ACC112 (cell line): ENCODE measurements around the gene PACRG.

Source experiments
- H2AFZ ChIP-seq: fragments of 200-600 bp; sonication (generic); one replicate; pipeline ENCODE4 v1.6.0; 2017; ENCODE audit warnings: antibody characterized with exemption, low read length; ENCODE audit not compliant: unreplicated experiment
- H3K27ac ChIP-seq: fragments of 200-600 bp; sonication (generic); 2 replicates; pipeline ENCODE4 v1.5.1; 2014; ENCODE audit warnings: low read depth, mild to moderate bottlenecking, antibody characterized with exemption, low read length, moderate library complexity
- H3K27me3 ChIP-seq: fragments of 200-600 bp; sonication (generic); 2 replicates; pipeline ENCODE4 v1.6.1; 2014; ENCODE audit warnings: mild to moderate bottlenecking, antibody characterized with exemption, low read length, moderate library complexity, mixed read lengths; ENCODE audit not compliant: insufficient read depth
- H3K36me3 ChIP-seq: fragments of 200-600 bp; sonication (generic); 2 replicates; pipeline ENCODE4 v1.6.1; 2016; ENCODE audit warnings: mild to moderate bottlenecking, antibody characterized with exemption, low read length, moderate library complexity, mixed read lengths; ENCODE audit not compliant: insufficient read depth
- H3K4me1 ChIP-seq: fragments of 200-600 bp; sonication (generic); one replicate; pipeline ENCODE4 v1.6.1; 2016; ENCODE audit warnings: low read length, mixed read lengths; ENCODE audit not compliant: insufficient read depth, unreplicated experiment, control insufficient read depth
- H3K4me3 ChIP-seq: fragments of 200-600 bp; sonication (generic); 2 replicates; pipeline ENCODE4 v1.5.1; 2014; ENCODE audit warnings: mild to moderate bottlenecking, low read depth, low read length
- H3K79me2 ChIP-seq: fragments of 200-600 bp; sonication (generic); one replicate; pipeline ENCODE4 v1.6.0; 2016; ENCODE audit warnings: low read length; ENCODE audit not compliant: control insufficient read depth, unreplicated experiment, insufficient read depth

The PACRG gene

GRCh38 chr6:163087981-163088380 is 360.2 kb downstream of the PACRG start:
- no peaks in the 10 kb centered on the region for H3K27me3 ChIP-seq
- no peak overlapping the region for H2AFZ ChIP-seq
- H3K79me2 ChIP-seq: no peaks in the 10 kb centered on the region
- H3K4me3 ChIP-seq: no peak overlapping the region
- H3K27ac ChIP-seq: no peak overlapping the region
- H3K4me1 ChIP-seq: no peaks in the 10 kb centered on the region
- H3K36me3 ChIP-seq: no peaks in the 10 kb centered on the region

GRCh38 chr6:163092876-163093275 is 365.1 kb downstream of the PACRG start:
- H3K36me3 ChIP-seq: no peaks in the 10 kb centered on the region
- no peak overlapping the region for H2AFZ ChIP-seq
- no peaks in the 10 kb centered on the region for H3K27me3 ChIP-seq
- no peaks in the 10 kb centered on the region for H3K4me1 ChIP-seq
- H3K27ac ChIP-seq: no peak overlapping the region
- no peaks in the 10 kb centered on the region for H3K79me2 ChIP-seq
- no peak overlapping the region for H3K4me3 ChIP-seq

DNA sequence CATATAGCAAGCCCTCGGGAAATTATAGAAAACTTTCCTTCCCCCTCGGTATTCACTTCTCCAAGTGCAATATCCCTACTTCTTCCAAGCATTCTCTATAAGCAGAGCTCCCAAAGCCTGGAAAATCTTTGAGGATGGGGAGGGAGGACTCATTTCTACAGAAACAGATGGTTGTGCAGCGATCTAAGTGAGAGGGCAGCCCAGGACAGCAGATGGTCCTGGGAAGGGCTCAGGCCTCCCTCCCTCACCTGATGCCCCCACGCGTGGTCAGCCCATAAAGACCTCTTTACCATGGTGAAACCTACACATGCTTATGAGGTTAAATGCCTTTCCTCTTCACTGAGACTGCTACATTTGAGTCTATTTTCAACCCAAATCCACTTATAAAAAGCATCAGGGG is 367.1 kb downstream of the PACRG start:
- Histone ChIP-seq H3K4me1 (no peaks in the 10 kb centered on the region), H3K4me3 (no peak overlapping the region), H3K27me3 (no peaks in the 10 kb centered on the region), H3K79me2 (no peaks in the 10 kb centered on the region), H3K27ac (no peak overlapping the region), H3K36me3 (no peaks in the 10 kb centered on the region), H2AFZ (no peak overlapping the region)

DNA sequence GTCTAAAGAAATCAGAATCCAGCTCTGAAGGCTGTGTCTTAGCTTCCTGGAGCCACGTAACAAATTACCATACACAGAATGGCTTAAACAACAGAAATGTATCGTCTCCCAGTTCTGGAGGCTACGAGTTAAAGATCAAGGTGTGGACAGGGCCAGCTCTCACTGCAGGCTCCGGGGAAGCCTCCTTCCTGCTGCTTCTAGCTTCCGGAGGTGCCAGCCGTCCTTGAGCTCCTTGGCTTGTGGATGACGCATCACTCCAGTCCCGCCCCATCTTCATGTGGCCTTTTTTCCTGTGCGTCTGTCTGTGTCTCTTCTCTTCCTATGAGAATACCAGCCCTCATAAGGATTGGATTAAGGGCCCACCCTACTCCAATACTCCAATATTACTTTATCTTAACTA is 367.6 kb downstream of the PACRG start:
- no peak overlapping the region for H2AFZ ChIP-seq
- no peaks in the 10 kb centered on the region for H3K27me3 ChIP-seq
- no peaks in the 10 kb centered on the region for H3K4me1 ChIP-seq
- H3K27ac ChIP-seq: no peak overlapping the region
- H3K4me3 ChIP-seq: no peak overlapping the region
- H3K36me3 ChIP-seq: no peaks in the 10 kb centered on the region
- H3K79me2 ChIP-seq: no peaks in the 10 kb centered on the region

- Histone ChIP-seq H3K4me1 (no peaks in the 10 kb centered on the region), H2AFZ (no peak overlapping the region), H3K27ac (no peak overlapping the region), H3K4me3 (no peak overlapping the region), H3K79me2 (no peaks in the 10 kb centered on the region), H3K36me3 (no peaks in the 10 kb centered on the region), H3K27me3 (no peaks in the 10 kb centered on the region)
These were observed 371.2 kb downstream of the PACRG start for GRCh38 chr6:163098827-163099479.

GRCh38 chr6:163099621-163100171 is 371.9 kb downstream of the PACRG start:
- Histone ChIP-seq H3K36me3 (no peaks in the 10 kb centered on the region), H2AFZ (no peak overlapping the region), H3K27ac (no peak overlapping the region), H3K79me2 (no peaks in the 10 kb centered on the region), H3K27me3 (no peaks in the 10 kb centered on the region), H3K4me3 (no peak overlapping the region), H3K4me1 (no peaks in the 10 kb centered on the region)

- no peak overlapping the region for H2AFZ ChIP-seq
- no peaks in the 10 kb centered on the region for H3K27me3 ChIP-seq
- no peaks in the 10 kb centered on the region for H3K79me2 ChIP-seq
- no peak overlapping the region for H3K4me3 ChIP-seq
- H3K36me3 ChIP-seq: no peaks in the 10 kb centered on the region
- H3K4me1 ChIP-seq: no peaks in the 10 kb centered on the region
- H3K27ac ChIP-seq: no peak overlapping the region
These were observed 372.5 kb downstream of the PACRG start for GRCh38 chr6:163100259-163100658.

DNA sequence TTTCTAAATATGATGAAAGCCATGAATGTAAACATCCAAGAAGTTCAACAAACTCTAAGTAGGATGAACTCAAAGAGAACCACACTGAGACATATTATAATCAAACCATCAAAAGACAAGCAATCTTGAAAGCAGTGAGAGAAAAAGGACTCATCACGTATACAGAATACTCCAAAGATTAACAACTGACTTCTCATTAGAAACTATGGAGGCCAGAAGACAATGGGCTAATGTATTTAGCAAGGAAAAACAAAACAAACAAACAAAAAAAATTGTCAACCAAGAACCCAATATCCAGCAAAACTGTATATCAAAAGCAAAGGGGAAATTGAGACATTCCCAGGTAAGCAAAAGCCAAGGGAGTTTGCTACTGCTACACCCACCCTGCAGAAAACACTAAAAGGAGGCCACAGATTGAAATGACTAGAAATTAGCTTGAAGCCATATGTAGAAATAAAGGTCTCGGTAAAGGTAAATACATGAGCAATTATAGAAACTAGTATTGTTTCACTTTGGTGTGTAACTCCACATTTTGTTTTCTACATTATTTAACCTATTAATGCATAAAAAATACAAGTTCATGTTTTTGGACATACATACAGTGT is 385.7 kb downstream of the PACRG start:
- no peaks in the 10 kb centered on the region for H3K4me1 ChIP-seq
- no peak overlapping the region for H2AFZ ChIP-seq
- H3K4me3 ChIP-seq: no peak overlapping the region
- H3K36me3 ChIP-seq: no peaks in the 10 kb centered on the region
- H3K79me2 ChIP-seq: no peaks in the 10 kb centered on the region
- H3K27ac ChIP-seq: no peak overlapping the region
- no peaks in the 10 kb centered on the region for H3K27me3 ChIP-seq

DNA sequence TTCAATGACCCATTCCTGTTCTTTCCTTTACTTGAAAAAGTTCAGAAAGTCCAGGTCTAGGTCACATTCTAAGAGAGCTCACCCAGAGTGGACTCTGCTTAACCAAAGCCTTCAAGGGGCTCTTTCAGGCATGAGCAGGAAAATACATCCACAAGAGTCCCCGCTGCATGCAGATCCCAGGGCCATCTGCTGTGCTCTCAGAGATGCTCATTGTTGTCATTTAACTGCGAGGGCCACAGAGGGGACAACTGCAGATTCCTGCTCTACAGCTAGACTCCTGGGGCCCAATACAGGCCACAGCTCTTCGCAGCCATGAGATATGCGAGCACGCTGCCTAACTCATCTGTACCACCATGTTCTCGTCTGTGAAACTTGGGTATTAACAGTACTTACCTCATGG is 391.2 kb downstream of the PACRG start:
- Histone ChIP-seq H3K4me1 (no peaks in the 10 kb centered on the region), H3K4me3 (no peak overlapping the region), H3K36me3 (no peaks in the 10 kb centered on the region), H2AFZ (no peak overlapping the region), H3K79me2 (no peaks in the 10 kb centered on the region), H3K27me3 (no peaks in the 10 kb centered on the region), H3K27ac (no peak overlapping the region)

DNA sequence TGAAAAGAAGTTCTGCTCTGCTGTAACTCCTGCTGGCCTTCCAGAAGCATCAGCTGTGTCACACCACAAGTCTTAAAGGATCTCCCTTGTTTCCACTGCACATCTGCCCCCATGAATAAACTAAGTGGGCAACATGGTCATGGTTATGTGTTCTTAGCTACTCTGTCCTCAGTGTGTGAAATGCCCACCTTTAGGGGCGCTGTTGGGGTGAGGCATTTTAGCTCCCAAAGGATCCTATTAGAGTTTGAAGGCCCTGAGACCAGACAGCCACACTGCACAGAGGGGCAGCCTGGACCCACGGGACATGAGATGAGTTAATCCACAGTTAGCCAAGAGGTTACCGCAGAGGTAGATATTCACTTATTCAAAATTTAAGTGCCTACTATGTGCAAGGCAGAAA is 392.4 kb downstream of the PACRG start:
- no peak overlapping the region for H3K4me3 ChIP-seq

GRCh38 chr6:163121270-163121669 is 393.5 kb downstream of the PACRG start:
- H3K4me3 ChIP-seq: no peak overlapping the region
- H3K27ac ChIP-seq: no peak overlapping the region
- no peak overlapping the region for H2AFZ ChIP-seq
- H3K4me1 ChIP-seq: no peaks in the 10 kb centered on the region
- no peaks in the 10 kb centered on the region for H3K36me3 ChIP-seq
- H3K27me3 ChIP-seq: no peaks in the 10 kb centered on the region
- H3K79me2 ChIP-seq: no peaks in the 10 kb centered on the region

More for the DNA sequence above, 392.4 kb downstream of the PACRG start:
- Histone ChIP-seq H2AFZ (no peak overlapping the region), H3K27me3 (no peaks in the 10 kb centered on the region), H3K4me1 (no peaks in the 10 kb centered on the region), H3K79me2 (no peaks in the 10 kb centered on the region), H3K27ac (no peak overlapping the region), H3K36me3 (no peaks in the 10 kb centered on the region)
